HG02981 (cell line): ENCODE results near the gene ANKS1B.
"Not testable (repeated sequence)": the region's sequence is repeated elsewhere in the genome, so short reads cannot be mapped to it uniquely, and the experiment has no call there.

ENCODE experiments used
- ATAC-seq: cut with Tn5 transposase; IDR thresholded peaks from one replicate; pipeline ENCODE4 v1.9.1; 2021; ENCODE audit warnings: mild to moderate bottlenecking, moderate library complexity; ENCODE audit not compliant: unreplicated experiment

Gene ANKS1B

GRCh38 chr12:99287136-99287535, 697.6 kb downstream of the ANKS1B start:
- no peak for ATAC-seq

GRCh38 chr12:99284161-99284560, 700.6 kb downstream of the ANKS1B start:
- ATAC-seq: no peak

DNA sequence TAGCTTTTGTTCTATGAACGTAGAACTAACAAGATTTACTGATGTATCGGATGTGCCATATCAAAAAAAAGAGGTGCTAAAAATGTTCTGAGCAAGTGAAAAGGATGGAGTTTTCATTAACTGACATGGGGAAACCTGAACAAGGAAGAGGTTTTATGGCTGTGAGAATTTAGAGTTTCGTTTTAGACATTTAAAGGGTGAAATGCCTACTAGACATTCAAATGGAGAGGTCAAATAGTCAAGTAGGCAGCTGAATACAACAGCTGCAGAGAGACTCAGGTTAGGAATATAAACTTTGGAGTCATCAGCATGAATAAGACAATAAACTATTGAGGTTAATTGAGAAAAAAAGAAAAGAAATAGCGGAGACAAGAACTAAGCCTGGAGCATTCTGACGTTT, 702.1 kb downstream of the ANKS1B start:
- ATAC-seq: no peak

DNA sequence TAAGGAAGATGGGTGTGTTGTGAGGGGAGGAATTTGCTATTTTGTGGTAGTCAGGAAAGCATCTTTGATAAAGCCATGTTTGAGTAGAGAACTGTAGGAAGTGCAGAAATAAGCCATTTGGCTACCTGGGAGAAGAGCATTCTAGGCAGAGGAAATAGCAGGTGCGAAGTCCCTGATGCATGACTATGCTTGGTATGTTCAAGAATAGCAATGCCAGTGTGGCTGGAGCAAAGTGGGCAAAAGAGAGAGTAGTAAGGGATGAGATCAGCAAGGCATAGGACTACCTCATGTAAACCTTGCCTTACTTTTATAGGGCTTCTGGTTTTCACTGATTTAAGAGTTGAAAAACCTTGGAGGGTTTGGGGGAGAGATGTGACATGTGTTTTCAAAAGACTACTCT, 702.6 kb downstream of the ANKS1B start:
- no peak for ATAC-seq

- ATAC-seq: peak; percentile 61
Measured at GRCh38 chr12:99281277-99281676, 703.5 kb downstream of the ANKS1B start.

DNA sequence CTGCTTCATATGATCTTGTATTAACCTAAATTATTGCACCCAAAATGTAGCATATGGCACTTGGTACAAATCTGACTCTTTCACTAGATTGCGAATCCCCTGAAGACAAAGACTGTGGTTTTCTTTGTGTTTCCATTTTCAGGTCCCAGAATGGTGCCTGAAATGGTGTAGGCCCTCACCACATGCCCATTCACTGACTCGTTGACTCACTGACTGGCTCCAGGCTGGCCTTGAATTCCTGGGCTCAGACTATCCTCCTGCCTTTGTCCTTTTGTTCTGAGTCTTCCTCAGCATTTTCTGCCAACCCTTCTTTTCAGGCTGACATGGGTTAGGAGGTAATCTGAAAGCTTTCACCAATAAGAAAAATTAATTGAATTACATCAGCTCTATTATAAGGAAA, 705.8 kb downstream of the ANKS1B start:
- no peak for ATAC-seq

DNA sequence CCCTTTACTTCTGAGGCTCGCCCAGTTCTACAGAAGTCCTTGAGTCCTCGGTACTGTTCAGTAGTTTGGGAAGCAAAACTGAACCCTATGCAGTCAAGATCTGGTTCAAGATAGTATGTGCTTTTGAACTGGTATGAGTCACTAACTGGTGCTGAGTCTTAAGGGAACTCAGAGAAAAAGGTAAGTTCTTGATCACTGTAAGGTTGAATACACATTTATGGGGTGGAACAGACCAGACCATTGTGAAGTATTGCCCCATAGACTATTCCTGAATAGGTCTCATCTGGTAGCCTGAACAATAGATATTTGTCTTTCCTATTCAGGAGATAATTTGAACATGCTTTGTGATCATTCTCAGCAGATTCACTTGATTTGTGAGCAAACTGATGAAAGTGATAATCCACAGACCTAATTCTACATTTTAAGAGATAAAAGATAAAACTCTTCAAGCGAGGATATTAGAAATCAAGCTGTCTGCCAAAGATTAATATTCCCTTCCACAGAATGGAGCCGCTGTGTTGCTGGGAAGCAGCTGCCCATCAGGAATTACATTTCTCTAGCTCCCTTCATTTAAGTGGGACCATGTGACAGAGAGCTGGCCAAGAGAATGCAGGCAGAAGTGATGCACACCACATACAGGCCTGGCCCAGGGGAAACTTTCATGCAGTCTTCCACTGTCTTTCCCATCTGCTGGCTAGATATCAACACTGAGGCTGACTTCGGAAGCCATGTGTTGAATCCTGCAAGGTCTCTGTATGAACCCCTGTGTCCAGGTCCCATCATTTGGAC, 707.0 kb downstream of the ANKS1B start:
- ATAC-seq: no peak

DNA sequence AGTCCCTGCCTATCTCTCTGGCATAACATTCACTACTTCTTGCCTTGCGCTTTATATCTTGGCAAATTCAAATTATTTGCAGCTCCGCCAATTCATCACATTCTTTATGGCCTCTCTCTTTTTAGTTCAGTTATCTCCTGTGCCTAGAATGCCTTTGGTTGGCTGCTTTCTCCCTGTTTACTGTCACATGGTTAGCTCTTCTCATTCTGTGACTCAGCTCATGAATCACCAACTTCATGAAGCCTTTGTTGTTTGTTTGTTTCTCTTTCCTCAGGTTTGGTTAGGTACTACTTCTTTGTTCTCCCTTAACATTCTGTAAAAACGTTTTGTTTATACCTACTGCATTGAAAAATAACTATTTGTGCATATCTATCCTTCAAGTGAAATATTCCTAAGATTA, 713.7 kb downstream of the ANKS1B start:
- ATAC-seq: no peak

GRCh38 chr12:99267038-99267437, 717.7 kb downstream of the ANKS1B start:
- ATAC-seq: no peak

- no peak for ATAC-seq
Measured at GRCh38 chr12:99265648-99266047, 719.1 kb downstream of the ANKS1B start.

- no peak for ATAC-seq
Measured at GRCh38 chr12:99261256-99261655, 723.5 kb downstream of the ANKS1B start.

GRCh38 chr12:99260456-99260996, 724.2 kb downstream of the ANKS1B start:
- no peak for ATAC-seq

GRCh38 chr12:99259040-99259934, 725.4 kb downstream of the ANKS1B start:
- no peak for ATAC-seq

DNA sequence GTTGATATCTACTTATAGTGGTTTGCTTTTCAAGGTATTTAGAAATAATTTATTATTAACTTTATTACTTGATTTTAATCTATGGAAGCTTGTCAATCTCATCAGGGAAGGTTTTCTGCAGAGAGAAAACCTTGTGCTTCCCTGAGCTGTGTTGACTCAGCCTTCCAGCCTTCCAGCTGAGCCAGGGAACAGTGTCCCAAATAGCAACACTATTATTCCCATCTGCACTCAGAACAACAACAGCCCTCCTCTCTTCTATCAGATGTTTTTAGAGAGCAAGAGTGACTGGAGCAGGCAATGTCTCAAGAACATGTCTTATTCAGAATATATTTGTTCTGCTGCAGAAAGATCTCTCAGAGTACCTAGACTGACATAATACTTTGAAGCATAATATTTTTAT, 727.1 kb downstream of the ANKS1B start:
- ATAC-seq: no peak

GRCh38 chr12:99253068-99253467, 731.7 kb downstream of the ANKS1B start:
- ATAC-seq: peak; percentile 50

DNA sequence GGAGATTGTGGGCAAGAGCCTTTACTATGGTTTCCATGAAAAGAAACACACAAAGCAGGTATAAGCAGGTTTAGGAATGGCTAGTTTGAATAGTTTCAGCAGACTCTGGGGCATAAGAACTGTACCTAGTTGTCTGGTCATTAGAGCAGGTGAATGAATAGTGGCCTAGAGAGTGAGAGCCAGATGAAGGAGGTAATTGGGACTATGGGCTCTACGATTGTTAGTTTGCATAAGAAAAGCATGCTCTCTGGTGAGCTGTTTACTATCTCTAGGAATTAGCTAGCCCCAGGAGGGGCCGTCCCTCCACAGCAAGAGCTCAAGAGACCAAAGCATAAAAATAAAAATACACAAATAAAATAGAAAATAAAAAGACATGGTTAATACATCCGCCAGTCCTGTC, 734.6 kb downstream of the ANKS1B start:
- ATAC-seq: no peak

GRCh38 chr12:99249543-99249942, 735.2 kb downstream of the ANKS1B start:
- ATAC-seq: no peak

DNA sequence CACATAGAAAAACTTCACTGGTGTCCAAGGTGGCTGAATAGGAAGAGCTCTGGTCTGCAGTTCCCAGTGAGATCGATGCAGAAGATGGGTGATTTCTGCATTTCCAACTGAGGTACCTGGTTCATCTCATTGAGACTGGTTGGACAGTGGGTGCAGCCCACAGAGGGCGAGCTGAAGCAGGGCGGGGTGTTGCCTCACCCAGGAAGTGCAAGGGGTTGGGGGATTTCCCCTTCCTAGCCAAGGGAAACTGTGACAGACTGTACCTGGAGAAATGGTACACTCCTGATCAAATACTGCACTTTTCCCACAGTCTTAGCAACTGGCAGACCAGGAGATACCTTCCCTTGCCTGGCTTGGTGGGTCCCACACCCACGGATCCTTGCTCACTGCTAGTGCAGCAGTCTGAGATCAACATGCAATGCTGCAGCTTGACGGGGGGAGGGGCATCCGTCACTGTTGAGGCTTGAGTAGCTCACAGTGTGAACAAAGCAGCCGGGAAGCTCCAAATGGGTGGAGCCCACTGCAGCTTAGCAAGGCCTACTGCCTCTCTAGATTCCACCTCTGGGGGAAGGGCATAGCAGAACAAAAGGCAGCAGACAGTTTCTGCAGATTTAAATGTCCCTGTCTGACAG, 746.7 kb downstream of the ANKS1B start:
- ATAC-seq: not testable (repeated sequence)

GRCh38 chr12:99235381-99235780, 749.4 kb downstream of the ANKS1B start:
- no peak for ATAC-seq

DNA sequence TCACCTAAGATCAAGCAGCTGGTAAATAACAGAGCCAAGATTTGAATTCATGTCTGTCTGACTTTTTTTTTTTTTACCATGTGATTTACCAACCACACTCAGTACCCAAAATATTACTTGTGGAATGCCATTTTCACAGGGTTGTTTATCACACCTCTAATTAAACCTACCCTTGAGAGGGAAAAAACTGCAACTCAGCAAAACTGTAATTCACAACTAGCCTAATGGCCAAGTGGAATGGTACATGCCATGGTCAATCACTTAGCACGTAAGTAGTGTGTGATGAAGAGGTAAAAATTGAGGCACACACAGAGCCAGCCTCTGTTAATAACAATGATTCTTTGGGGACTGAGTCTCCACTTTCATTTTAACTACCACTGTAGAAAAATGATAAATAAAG, 750.0 kb downstream of the ANKS1B start:
- no peak for ATAC-seq

DNA sequence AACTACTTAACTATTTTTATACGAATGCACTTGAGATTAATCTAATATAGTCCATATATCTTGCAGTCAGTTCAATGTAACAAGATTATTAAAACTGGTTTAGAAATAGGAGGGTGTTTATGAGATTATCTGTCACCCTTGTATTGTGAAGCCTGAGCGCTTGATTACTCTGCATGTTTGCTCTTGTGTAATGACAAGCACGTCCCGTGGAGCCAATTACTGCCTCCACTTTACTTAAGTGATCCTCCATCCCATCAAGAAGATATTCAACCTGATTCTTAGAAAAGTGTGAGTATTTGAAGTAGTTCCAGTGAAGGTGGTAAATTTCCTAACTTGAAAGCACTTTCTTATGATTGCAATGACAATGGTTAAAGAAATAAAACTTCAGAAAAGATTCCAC, 752.4 kb downstream of the ANKS1B start:
- no peak for ATAC-seq
